ENCODE data around the gene OGN.

The OGN gene

DNA sequence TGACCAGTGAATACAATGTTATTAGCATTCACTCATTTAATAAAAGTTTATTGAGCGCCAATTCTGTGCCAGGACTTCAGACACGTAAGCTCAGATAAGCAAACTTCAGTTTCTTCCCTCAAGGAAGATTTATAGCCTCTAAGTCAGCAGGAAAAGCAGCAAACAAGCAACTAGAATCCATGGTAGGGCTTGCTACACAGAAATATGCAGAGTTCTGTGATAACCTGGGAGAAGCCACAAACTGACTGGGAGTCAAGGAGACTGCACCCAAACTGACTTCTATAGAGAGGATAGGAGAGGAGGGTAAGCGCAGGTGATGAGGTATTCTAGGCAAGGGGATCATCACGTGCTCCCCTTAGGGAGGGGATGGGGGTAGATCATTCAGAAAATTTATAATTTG is 1.4 kb upstream of the OGN start:
- DNase-seq: no peak

DNA sequence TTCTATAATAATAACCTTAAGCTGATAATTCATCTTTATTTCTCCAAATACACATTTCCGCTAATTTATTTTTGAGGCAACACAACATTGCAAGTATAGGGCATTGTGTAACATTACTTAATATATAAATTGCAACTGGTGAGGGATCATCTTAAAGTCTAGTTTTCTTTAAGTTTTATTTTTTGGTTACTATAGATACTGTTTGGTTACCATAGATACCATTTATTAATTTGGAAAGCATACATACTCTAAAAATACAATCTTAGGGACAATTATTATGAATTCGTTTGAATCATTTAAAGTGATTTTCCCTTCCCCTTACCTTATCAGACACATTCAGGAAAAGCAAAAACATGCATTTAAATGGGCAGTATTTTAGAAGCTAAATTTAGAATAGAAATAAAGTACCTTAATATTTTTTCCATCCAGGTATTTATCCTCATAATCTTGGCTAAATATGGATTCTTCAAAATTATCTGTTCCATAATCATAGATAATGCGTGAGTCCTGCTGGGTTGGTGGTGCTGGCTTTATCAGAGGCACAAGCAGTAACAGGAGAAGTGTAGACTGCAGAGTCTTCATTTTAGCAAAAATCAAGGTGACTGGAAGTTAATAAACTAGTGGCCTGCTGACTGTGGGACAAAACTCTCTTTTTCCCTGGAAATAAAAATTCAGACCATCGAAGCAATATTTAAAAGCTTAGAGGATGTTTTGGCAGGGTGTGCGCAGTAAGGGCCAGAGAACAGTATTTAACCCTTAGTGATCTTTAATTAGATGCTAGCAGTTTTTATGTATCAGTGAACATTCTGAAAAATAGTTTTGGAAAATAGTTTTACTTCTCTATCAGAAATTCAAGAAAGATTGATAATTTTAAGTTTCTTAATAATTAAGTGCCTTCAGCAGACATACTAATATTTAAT is 1.3 kb downstream of the OGN start:
- DNase-seq: no peak

DNA sequence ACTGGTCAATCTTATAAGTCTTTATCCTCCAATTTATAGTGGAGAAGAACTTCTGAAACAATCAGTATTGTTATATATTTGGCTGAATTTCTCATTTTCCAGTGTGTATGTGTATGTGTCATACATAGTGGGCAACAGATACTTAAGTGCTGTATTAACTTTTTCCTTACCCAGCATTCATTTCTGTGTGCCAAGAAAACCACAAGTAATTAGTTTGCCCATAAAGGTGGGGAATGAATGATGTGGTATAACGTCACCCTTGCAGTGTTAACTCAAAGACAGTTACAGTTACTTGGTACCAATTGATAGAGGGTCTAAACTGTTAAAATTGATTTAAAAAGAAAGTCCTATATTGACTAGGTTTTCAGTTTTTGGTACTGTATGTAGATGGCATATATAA is 2.0 kb downstream of the OGN start:
- no peak for DNase-seq

DNA sequence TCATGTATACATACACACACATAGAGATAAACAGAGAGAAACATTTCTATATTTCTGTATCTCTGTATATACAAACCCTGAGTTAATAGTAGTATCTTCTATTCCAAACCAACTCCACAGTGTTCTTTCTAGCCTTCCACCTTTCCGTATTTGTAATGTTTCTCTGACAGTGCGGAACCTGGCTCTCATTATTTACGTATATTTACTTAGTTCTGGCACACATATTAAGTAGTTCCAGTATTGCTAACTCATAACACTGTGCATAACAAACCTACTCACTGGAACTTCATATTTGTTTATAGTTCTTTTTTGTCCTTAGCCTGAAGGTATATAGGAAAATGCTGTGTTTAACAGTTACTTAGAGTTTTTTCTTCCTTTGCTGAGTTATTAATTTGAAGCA is 6.5 kb downstream of the OGN start:
- no peak for DNase-seq

DNA sequence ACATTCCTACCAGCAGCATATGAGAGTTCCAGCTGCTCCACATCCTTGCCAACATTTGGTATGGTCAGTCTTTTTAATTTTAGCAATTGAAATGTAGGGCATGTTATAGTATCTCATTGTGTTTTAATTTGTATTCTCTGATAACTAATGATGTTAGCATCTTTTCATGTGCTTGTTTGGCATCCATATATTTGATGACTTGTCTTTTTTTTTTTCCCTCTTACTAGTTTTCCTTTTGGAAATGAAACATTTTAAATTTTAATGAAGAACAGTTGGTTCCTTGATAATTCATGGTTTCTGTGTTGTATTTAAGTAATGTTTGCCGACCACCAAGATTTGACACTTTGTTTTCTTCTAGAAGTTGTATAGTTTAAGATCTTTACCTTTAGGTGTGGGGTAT is 8.8 kb downstream of the OGN start:
- DNase-seq: no peak

DNA sequence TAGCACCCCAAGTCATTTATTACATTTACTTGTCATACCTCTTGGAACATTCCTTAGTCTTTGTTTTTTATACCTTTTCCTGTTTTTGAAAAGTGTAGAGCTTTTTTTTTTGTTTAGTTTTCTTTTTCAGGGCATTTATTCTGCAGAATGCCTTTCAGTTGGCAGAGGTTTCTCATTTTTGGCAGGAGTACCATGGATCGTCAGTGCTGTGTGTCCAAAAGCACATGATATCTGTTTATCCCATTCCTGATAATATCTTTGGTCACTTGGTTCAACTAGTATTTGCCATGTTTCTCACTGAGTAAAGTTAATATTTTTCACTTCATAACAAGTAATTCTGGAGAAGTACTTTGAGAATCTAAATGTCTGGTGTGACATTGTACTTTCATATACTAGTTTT is 10.7 kb downstream of the OGN start:
- no peak for DNase-seq

DNA sequence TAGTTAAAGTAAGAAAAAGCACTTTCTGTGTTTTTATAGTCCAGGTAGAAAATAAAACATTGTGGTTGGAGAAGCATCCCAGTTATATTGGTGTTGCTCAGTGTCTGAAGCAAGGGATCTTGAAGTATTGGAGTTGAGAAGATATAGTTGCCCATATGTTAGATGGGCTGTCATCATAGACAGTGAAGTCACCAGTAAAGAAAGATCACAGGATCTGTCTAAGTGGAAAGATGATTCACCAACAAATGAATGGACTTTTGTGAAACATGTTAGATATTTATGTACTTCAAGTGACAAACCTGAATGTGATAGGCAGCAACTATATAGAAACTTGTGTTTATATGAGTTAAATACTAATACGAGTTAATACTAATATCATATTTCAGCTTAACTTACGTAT is 11.7 kb downstream of the OGN start:
- no peak for DNase-seq

DNA sequence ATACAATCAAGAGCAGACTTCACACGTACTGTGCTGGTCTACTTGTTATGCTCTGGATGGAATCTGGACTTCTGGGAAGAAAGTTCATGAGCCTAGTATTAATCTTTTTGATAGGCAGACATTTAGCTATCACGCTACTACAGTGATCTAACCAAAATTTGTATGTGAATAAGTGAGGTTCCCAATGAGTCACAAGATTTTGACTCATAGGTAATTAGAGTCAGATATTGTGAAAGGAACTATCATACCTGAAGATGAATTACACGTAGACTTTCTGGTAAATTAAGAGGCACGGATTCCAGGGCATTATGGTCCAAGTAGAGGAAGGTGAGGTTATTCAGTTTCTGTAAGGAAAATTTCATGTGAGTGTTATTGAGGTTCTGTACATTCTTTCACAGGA is 18.4 kb downstream of the OGN start:
- DNase-seq: no peak

DNA sequence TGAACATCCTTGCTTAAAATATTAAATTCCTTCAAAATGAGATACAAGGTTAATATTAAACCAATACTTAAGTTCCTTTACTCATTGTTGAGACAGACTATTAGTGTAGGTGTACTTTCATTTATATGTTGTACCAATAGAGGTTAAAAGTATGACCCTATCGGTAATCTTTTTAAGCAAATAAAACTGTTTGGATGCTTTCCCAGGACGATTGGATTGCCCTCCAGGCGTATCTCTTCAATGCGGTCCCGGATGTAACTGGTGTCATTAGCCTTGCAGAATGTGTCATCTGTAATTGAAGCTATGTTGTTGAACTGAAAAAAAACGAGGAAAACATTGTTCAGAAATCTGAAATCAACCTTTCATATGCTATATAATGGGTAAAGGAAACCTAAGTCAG is 18.9 kb downstream of the OGN start:
- no peak for DNase-seq

DNA sequence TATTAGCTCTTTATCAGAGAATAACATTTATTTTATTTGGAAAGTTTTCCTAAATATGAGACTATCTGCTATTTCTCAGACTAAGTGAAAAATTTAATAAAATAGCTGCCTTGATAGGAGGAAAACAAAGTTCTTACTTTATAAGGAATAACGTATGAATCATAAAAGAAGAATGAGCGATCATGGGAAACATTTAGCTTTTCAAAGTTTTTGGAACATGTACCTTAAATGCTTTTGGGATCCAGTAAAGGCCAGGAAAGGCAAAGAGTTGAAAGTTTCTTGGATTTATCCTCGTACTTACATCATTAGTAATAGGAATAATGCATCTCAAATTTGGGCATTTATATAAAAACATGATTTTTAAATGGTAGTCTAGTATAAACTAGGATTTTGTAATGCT is 19.4 kb downstream of the OGN start:
- no peak for DNase-seq

DNA sequence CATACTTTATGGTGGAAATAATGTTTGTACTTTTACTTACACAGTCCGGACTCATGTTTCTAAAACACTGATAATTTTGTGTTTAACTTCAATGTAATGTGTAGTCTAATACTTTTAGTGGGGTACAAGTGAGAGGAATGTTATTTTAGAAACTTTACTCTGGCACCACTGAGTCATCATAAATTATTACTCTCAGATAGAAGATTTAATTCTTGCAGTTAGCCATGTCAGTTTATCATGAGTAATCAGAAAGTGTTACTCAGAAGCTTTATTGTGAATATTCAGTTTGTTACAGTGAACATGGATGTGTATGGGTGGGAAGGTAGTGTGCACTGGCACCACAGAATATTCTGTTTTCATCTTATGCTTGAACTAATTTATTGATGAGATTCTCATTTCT is 20.0 kb downstream of the OGN start:
- no peak for DNase-seq

DNA sequence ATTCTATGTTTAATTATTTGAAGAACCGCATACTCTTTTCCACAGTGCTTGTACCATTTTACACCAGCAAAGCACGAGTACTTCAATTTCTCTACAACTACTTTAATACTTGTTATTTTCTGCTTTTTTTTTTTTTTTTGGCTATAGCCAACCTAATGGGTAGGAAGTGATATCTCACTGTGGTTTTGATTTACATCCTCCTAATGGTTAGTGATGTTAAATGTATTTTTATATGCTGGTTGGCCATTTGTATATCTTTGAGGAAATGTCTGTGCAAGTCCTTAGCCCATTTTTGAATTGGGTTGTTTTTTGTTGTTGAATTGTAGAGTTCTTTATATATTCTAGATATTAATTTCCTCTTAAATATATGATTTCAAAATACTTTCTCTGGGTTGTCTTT is 22.6 kb downstream of the OGN start:
- no peak for DNase-seq

DNA sequence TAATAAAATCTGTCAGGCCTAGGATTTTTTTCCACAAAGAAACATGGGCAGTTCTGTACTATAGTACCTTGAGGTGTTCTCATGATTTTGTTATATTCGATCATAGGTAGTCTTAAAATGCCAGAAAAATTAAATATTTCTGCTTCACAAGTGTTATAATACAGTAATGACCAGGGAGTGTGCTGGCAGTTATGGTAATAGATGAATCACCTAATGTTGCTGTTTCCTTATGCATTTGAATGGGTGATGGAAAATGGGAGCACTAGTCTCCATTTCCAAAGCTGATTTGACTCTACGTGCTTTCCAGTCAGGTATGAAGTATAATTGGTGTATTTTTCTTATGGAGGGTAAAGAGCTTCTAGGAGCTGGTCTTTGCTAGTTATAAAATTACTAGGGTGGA is 23.8 kb downstream of the OGN start:
- no peak for DNase-seq

DNA sequence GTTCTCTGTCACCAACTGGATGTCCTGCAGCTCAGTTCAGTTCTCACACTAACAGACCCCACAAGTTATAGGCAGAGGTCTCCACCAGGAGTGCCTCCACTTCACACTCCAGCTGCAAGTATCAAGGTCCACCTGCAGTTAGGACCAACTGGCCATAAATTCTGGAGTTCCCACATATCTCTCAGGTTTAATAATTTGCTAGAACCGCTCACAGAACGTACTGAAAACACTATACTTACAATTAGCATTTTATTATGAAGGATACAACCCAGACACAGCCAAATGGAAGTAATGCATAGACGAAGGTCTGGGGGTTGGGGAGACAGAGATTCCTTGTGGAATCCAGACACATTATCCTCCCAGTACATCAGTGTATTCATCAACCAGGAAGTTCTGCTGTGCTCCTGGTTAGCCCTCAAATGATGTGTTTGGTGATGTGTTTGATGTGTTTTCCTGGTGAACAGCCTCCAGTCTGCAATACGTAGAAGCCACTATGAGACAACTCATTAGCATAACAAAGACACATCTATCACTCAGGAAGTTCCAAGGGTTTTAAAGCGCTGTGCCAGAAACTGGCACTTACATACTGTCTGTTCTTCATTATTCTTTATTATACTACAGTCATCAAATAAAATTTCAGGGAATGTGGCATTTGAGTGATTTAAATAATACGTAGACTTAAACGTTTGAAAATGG is 25.4 kb downstream of the OGN start:
- no peak for DNase-seq

DNA sequence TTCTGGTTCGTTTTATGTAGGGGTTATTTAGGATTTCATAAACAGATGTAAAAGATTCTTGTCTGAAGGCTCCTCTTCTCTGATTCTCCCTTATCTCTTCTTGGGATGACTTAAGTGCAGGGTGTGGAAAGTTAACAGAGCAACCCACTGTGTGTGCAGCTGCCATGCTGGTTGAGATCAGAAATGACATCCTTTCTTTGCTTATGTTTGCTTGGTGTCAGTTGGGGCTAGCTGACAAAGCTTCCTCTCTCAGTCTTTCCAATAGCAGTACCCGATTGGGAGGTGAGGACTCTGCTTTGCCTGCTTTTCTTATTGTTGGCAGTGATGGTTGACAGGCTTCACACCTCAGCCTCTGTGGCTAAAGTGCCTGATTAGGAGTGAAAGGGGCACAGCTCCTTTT is 26.5 kb downstream of the OGN start:
- no peak for DNase-seq

DNA sequence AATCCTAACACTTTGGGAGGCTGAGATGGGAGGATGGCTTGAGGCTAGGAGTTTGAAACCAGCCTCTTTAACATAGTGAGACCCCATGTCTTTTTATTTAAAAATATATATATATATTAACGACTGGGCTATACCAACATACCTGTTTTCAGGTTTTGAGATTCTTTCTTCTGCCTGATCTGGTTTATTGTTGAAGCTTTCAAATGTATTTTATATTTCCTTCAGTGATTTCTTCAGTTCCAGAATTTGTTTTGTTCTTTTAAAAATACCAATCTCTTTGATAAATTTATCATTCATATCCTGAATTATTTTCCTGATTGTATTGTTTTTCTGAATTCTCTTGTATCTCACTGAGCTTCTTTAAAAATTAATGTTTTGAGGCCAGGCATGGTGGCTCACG is 31.2 kb downstream of the OGN start:
- no peak for DNase-seq

DNA sequence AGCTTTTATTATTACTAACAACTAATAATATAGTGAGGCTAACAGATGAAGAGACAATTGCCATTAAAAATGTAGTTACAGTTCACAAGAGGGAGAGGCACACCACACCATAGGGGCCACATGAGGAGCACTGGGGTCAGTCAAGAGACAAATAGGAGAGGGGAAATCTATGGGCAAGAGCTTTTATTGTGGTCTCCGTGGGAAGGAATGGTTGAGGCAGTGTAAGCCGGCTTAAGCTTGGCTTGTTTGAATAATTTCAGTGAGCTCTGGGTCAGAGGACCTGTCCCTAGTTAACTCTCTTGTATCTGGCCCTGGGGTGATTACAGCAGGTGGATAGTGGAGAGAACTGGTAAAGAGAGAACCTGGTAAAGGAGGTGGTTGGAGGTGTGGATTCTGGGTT is 35.3 kb downstream of the OGN start:
- no peak for DNase-seq

DNA sequence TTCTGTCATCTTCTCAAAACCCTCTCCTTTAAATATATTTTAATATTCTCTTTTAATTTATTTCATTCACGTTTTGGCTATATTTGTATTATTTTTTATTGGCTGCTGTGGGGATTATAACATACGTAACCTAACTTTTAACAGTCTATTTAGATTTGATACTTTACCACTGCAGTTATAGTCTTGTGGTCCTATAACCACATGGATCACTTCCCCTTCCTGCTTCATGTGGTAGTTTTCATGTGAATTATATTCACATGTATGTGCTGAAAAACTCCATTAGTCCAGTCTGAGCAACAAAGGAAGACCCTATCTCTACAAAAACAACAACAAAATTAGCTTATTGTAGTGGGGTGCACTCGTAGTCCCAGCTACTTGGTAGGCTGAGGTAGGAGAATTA is 44.3 kb downstream of the OGN start:
- no peak for DNase-seq

DNA sequence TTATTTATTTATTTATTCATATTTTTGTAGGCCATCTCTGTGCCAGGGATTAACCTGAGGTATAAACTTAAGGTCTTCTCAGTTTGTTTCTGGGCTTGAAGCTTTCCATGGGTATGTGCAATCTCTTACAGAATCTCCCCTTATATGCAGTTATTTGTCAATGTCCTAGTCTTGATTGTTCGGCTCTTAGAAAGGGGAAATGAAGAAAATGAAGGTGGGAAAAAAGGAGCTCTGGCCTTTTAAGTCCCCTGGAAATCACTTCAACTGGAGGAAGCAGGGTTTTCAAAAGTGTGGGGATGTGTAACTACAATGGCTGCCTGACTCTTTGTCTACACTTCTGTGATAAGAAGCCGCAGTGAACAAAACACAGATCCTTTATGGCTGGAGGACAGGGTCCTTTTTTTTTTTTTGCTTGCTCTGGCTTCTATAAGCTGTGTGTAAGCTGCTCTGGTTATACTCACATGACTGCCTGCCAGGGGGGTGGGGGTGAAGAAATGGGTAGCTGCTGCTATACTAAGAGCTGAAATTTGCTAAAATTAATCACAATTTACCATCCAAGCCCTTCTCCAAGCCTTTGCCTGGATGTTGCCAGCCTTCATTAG is 44.9 kb downstream of the OGN start:
- peak in 1 of 56 donors; percentile 2 for DNase-seq

DNA sequence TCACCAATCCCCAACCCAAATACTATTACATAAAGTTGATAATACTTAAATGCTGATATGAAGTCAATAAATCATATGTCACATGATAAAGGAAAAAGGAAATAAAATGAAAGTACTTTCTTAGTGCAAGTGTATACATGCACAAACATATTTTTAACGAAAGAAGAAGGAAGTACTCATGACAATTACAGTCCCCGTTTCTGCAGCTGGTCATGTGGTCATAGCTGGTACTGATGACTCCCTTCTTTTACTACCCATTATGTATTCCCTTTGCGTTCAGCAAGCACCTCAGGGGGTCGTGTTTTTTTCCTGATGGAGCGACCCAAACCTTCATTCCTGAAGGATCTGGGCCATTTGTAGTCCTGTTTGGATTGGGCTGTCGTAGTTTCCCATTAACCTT is 51.3 kb downstream of the OGN start:
- no peak for DNase-seq

DNA sequence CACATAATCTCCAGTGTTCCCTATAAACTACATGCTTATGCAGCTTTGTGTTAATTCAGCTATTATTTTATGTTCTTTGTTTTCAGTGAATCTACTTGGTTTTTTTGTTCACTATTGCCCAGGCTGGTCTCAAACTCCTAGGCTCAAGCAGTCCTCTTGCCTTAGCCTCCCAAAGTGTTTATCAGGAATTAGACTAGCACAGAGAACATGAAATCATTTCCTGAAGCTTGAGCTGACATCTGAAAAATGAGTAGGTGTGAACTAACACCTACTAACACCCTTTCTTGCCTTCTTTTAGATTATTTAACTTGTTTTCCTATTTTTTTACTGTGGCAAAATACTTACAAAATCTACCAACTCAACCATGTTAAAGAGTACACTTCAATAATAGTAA is 53.6 kb downstream of the OGN start:
- no peak for DNase-seq
